Tibial nerve (tissue), 4 donors: Measurements from ENCODE around the gene AFAP1. TPM values are rescaled to one million over a fixed set of nuclear protein-coding genes. Genes with fewer than 3 reads are reported as not detected.

Source experiments
- DNase-seq, 2 donors: peaks; one replicate each; pipeline ENCODE4 v3.0.0-alpha.2; 2019; ENCODE audit warnings: low spot score in 2 of 2
- H3K27ac ChIP-seq, 4 donors: fragments of 200-600 bp; sonication (generic) in 3 of 4; one replicate each; pipeline ENCODE4 v1.5.1; 2017 to 2019; ENCODE audit warnings: mild to moderate bottlenecking in 1 of 4
- H3K27me3 ChIP-seq, 2 donors: fragments of 200-600 bp; sonication (generic) in 1 of 2; one replicate each; pipeline versions ENCODE4 v1.5.1 to v1.6.0; 2017 to 2019
- H3K36me3 ChIP-seq, 3 donors: fragments of 200-600 bp; sonication (generic); one replicate each; pipeline ENCODE4 v1.5.1; 2018 to 2019
- H3K4me1 ChIP-seq, 4 donors: fragments of 200-600 bp; sonication (generic) in 3 of 4; one replicate each; pipeline ENCODE4 v1.5.1; 2017 to 2019
- H3K4me3 ChIP-seq, 4 donors: fragments of 200-600 bp; sonication (generic) in 3 of 4; one replicate each; pipeline ENCODE4 v1.5.1; 2017 to 2019; ENCODE audit warnings: mild to moderate bottlenecking in 1 of 4, moderate library complexity in 1 of 4
- H3K9me3 ChIP-seq, 4 donors: fragments of 200-600 bp; sonication (generic) in 3 of 4; one replicate each; pipeline ENCODE4 v1.5.1; 2017 to 2019
- EP300 ChIP-seq, 2 donors: sonication (generic); formaldehyde crosslinking; IDR thresholded peaks; one replicate each; pipeline ENCODE4 v1.6.1; 2017; ENCODE audit warnings: antibody characterized with exemption in 2 of 2, mild to moderate bottlenecking in 1 of 2
- POLR2A ChIP-seq, 2 donors: fragments of 450-650 bp; IDR thresholded peaks; one replicate each; pipeline ENCODE4 v1.6.1; 2017; ENCODE audit warnings: antibody characterized with exemption in 2 of 2, mild to moderate bottlenecking in 2 of 2, moderate library complexity in 2 of 2
- WGBS, 2 donors: methylation state at CpG; one replicate each; pipeline ENCODE4 v1.1.5; 2018; 5-methylcytosine and 5-hydroxymethylcytosine counted together
- total RNA-seq, 4 donors: library from RNA; depleted of rRNA; stranded (reverse); fragments of >200 nt; gene quantifications; one replicate each; pipeline ENCODE4 v1.1.0, GENCODE V29; 2016
- TF ChIP-seq, protein P1 (sequence below), 5 experiments: fragments of 200-600 bp in 3 of 5; fragments of 450-650 bp in 2 of 5; sonication (generic) in 3 of 5; IDR thresholded peaks; one replicate each; pipeline ENCODE4 v1.5.1; 2016 to 2019; ENCODE audit warnings: antibody characterized with exemption in 5 of 5, mild to moderate bottlenecking in 3 of 5, moderate library complexity in 2 of 5

AFAP1 gene
- total RNA-seq, 4 donors from 2014 or later, result 23.2 to 34.9 (median 32.1) TPM

DNA sequence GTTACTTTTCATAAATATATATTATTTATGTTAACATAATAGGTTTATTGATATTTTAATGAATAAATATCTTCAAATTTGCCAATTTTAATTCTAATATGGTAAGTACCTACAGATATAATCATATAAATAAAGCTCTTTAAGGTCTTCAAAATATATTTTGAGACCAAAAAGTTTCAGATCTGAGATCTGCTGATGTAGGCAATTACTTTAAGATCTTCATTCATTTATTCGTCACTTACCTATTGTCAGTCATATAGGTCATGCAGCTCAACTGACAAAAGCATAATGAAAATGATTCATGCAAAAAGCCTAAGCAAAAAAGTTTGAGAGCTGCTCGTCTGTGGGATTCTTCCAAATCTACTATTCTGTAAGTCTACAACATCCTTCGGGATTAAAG is 64.8 kb downstream of the AFAP1 start:
- TF ChIP-seq POLR2A (IDR thresholded peaks at IDR 0.05), result no peak
- no peak for TF ChIP-seq EP300 (IDR thresholded peaks at IDR 0.05)
- TF ChIP-seq, protein P1, sequence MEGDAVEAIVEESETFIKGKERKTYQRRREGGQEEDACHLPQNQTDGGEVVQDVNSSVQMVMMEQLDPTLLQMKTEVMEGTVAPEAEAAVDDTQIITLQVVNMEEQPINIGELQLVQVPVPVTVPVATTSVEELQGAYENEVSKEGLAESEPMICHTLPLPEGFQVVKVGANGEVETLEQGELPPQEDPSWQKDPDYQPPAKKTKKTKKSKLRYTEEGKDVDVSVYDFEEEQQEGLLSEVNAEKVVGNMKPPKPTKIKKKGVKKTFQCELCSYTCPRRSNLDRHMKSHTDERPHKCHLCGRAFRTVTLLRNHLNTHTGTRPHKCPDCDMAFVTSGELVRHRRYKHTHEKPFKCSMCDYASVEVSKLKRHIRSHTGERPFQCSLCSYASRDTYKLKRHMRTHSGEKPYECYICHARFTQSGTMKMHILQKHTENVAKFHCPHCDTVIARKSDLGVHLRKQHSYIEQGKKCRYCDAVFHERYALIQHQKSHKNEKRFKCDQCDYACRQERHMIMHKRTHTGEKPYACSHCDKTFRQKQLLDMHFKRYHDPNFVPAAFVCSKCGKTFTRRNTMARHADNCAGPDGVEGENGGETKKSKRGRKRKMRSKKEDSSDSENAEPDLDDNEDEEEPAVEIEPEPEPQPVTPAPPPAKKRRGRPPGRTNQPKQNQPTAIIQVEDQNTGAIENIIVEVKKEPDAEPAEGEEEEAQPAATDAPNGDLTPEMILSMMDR (IDR thresholded peaks at IDR 0.05), result no peak
- no peak overlapping the region for H3K27ac ChIP-seq
- H3K27me3 ChIP-seq, result no peaks in the 10 kb centered on the region
- 93 to 95% methylated on average over 3 of the region's 3 CpGs for WGBS, 2 donors
- H3K36me3 ChIP-seq, result no peaks in the 10 kb centered on the region
- H3K9me3 ChIP-seq, result peaks cover 0 to 5% (median 0%) of the 10 kb centered on the region in 4 donors
- DNase-seq, result no peak
- H3K4me1 ChIP-seq, result peaks cover 0 to 60% (median 18%) of the 10 kb centered on the region in 4 donors
- H3K4me3 ChIP-seq, result no peak overlapping the region

DNA sequence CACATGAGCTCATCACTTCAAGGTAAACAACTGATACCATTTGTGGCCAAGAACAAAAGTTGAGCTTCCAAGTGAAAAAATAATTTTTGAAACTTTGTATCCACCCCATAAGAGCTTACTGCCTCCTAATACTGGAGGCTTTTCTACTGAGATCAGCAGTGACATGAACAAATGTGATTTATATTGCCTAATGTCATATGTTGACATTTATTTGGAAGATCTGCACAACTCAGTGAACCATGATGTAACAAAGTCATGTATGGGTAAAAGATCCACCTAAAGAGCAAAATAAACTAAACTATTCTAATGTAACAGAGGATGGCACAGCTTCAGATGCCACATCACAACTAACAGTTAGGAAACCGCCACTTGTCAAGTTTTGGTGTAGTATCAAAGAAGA is 65.8 kb downstream of the AFAP1 start:
- 93 to 97% methylated on average over 1 of the region's 1 CpG for WGBS, 2 donors
- no peak for DNase-seq
- Histone ChIP-seq H3K4me1 (peaks cover 0 to 55% (median 15%) of the 10 kb centered on the region in 4 donors), H3K27me3 (no peaks in the 10 kb centered on the region), H3K4me3 (no peak overlapping the region), H3K9me3 (peaks cover 0 to 5% (median 0%) of the 10 kb centered on the region in 4 donors), H3K27ac (no peak overlapping the region), H3K36me3 (no peaks in the 10 kb centered on the region)
- no peak for TF ChIP-seq POLR2A (IDR thresholded peaks at IDR 0.05)
- no peak for TF ChIP-seq EP300 (IDR thresholded peaks at IDR 0.05)
- TF ChIP-seq, protein P1 (IDR thresholded peaks at IDR 0.05), result no peak

- H3K4me3 ChIP-seq, result no peak overlapping the region
- H3K27ac ChIP-seq, result peak overlapping the region in 2 of 4 donors; percentile 30 to 60
- 13 to 17% methylated on average over 3 to 4 of the region's 4 CpGs for WGBS, 2 donors
- no peaks in the 10 kb centered on the region for H3K27me3 ChIP-seq
- TF ChIP-seq EP300 (IDR thresholded peaks at IDR 0.05) (peak in 1 of 2 donors; percentile 31), POLR2A (IDR thresholded peaks at IDR 0.05) (no peak)
- DNase-seq, result peak; percentile 42 to 55
- peaks cover 0 to 4% (median 0%) of the 10 kb centered on the region in 3 donors for H3K36me3 ChIP-seq
- peaks cover 0 to 39% (median 14%) of the 10 kb centered on the region in 4 donors for H3K4me1 ChIP-seq
- peaks cover 0 to 5% (median 0%) of the 10 kb centered on the region in 4 donors for H3K9me3 ChIP-seq
Observed at GRCh38 chr4:7872264-7872771, 67.3 kb downstream of the AFAP1 start.

DNA sequence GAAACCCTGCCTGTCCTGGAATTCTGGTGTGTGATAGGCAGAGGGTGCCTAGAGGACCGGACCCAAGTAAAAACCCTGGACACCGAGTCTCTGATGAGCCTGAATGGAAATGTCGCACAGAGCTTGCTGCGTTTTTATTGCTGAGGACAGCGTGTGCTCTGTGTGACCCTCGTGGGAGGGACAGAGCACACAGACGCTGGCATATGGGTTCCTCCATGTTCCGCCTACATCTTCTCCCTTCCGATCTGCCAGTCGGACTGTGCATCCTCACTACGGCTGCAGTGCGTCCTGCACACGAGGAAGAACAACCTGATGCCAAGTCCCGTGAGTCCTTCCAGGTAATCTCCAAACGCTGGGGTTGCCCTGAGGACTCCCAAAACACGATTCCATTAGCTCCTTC is 68.3 kb downstream of the AFAP1 start:
- Histone ChIP-seq H3K4me1 (peaks cover 0 to 30% (median 14%) of the 10 kb centered on the region in 4 donors), H3K36me3 (peaks cover 0 to 10% (median 0%) of the 10 kb centered on the region in 3 donors), H3K4me3 (no peak overlapping the region), H3K9me3 (peaks cover 0 to 5% (median 0%) of the 10 kb centered on the region in 4 donors), H3K27ac (peak overlapping the region in 3 of 4 donors; percentile 32 to 60 (median 34)), H3K27me3 (no peaks in the 10 kb centered on the region)
- DNase-seq, result no peak
- TF ChIP-seq, protein P1 (IDR thresholded peaks at IDR 0.05), result no peak
- TF ChIP-seq EP300 (IDR thresholded peaks at IDR 0.05) (no peak), POLR2A (IDR thresholded peaks at IDR 0.05) (no peak)
- WGBS, 2 donors, result 59 to 70% methylated on average over 16 of the region's 16 CpGs

GRCh38 chr4:7868892-7869471 is 70.7 kb downstream of the AFAP1 start:
- H3K27me3 ChIP-seq, result no peaks in the 10 kb centered on the region
- peaks cover 0 to 24% (median 14%) of the 10 kb centered on the region in 4 donors for H3K4me1 ChIP-seq
- WGBS, 2 donors, result 92 to 95% methylated on average over 4 of the region's 4 CpGs
- peaks cover 0 to 3% (median 0%) of the 10 kb centered on the region in 4 donors for H3K9me3 ChIP-seq
- TF ChIP-seq EP300 (IDR thresholded peaks at IDR 0.05), result no peak
- no peak for TF ChIP-seq POLR2A (IDR thresholded peaks at IDR 0.05)
- no peak overlapping the region for H3K4me3 ChIP-seq
- no peak overlapping the region for H3K27ac ChIP-seq
- no peak for DNase-seq
- H3K36me3 ChIP-seq, result peaks cover 0 to 21% (median 0%) of the 10 kb centered on the region in 3 donors

DNA sequence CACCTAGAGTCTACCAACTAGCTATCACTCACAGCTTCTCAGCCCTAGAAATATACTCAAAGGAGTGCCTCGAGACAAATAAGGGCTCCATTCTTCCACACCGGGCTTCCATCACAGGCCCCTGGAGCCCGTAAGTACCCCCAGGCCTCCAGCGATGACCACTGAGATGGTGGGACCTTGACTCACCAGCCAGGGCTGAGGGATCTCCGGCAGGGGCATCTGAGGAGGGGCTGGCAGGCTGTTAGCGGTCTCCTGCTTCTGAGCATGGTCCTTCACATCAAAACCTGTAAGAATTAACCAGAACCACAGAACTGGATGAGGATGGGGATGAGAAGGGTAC is 71.3 kb downstream of the AFAP1 start:
- peak overlapping the region in 1 of 4 donors; percentile 11 for H3K27ac ChIP-seq
- H3K36me3 ChIP-seq, result peaks cover 0 to 21% (median 0%) of the 10 kb centered on the region in 3 donors
- peaks cover 0 to 24% (median 14%) of the 10 kb centered on the region in 4 donors for H3K4me1 ChIP-seq
- TF ChIP-seq POLR2A (IDR thresholded peaks at IDR 0.05), result no peak
- TF ChIP-seq, protein P1 (IDR thresholded peaks at IDR 0.05), result no peak
- DNase-seq, result no peak
- no peak overlapping the region for H3K4me3 ChIP-seq
- WGBS, 2 donors, result 81 to 85% methylated on average over 6 of the region's 6 CpGs
- H3K9me3 ChIP-seq, result no peaks in the 10 kb centered on the region
- no peaks in the 10 kb centered on the region for H3K27me3 ChIP-seq
